Stimulated activated CD8-positive, alpha-beta memory T cell treated with anti-CD3 and anti-CD28 coated beads, Interleukin-12 subunit alpha, Interleukin-12 subunit beta, amount 100 ng/mL, for 1 hour (primary cell): ENCODE data around the gene GPX7.
"Not testable (repeated sequence)": the region's sequence is repeated elsewhere in the genome, so short reads cannot be mapped to it uniquely, and the experiment has no call there.

Experiments
- DNase-seq: peaks from one replicate; pipeline ENCODE4 v3.0.0-alpha.2; 2020; ENCODE audit warnings: low read depth

GPX7 gene

GRCh38 chr1:52601991-52602855 lies at the start of gene GPX7:
TSS of gene GPX7 (plus strand) at chr1:52602371. CDS start at chr1:52602410, 39 bp downstream.
- peak; percentile 29 for DNase-seq

- peak; percentile 47 for DNase-seq
These were observed 49.4 kb upstream of the GPX7 start, which contains the start of gene TUT4 for GRCh38 chr1:52552505-52553361. TSS of gene TUT4 (minus strand) at chr1:52553092. CDS start at chr1:52526280, 26,812 bp downstream.

- DNase-seq: peak; percentile 80
These were observed 48.6 kb upstream of the GPX7 start for GRCh38 chr1:52553362-52554266.

- no peak for DNase-seq
These were observed 47.9 kb upstream of the GPX7 start for GRCh38 chr1:52554267-52554640.

GRCh38 chr1:52554756-52555155 lies 47.4 kb upstream of the GPX7 start:
- no peak for DNase-seq

GRCh38 chr1:52556641-52557360 lies 45.4 kb upstream of the GPX7 start:
- DNase-seq: no peak

GRCh38 chr1:52558941-52559340 lies 43.2 kb upstream of the GPX7 start:
- DNase-seq: no peak

- DNase-seq: no peak
These were observed 42.3 kb upstream of the GPX7 start for GRCh38 chr1:52559875-52560274.

- DNase-seq: no peak
These were observed 39.4 kb upstream of the GPX7 start for GRCh38 chr1:52562766-52563165.

GRCh38 chr1:52567943-52568342 lies 34.2 kb upstream of the GPX7 start:
- DNase-seq: no peak

- no peak for DNase-seq
These were observed 32.5 kb upstream of the GPX7 start for GRCh38 chr1:52569449-52570210.

- no peak for DNase-seq
These were observed 30.4 kb upstream of the GPX7 start for GRCh38 chr1:52571783-52572182.

GRCh38 chr1:52572387-52572786 lies 29.8 kb upstream of the GPX7 start:
- DNase-seq: no peak

GRCh38 chr1:52574594-52574993 lies 27.6 kb upstream of the GPX7 start:
- no peak for DNase-seq

GRCh38 chr1:52576074-52576473 lies 26.1 kb upstream of the GPX7 start:
- no peak for DNase-seq

GRCh38 chr1:52578066-52578465 lies 24.1 kb upstream of the GPX7 start:
- DNase-seq: not testable (repeated sequence)

- DNase-seq: no peak
These were observed 22.8 kb upstream of the GPX7 start for GRCh38 chr1:52579415-52579814.

- DNase-seq: no peak
These were observed 21.9 kb upstream of the GPX7 start for GRCh38 chr1:52580283-52580682.

GRCh38 chr1:52582116-52582696 lies 20.0 kb upstream of the GPX7 start:
- DNase-seq: no peak

- DNase-seq: no peak
These were observed 16.7 kb upstream of the GPX7 start for GRCh38 chr1:52585474-52585873.
